RWPE1 (cell line): ENCODE results near the gene INTS2.
"Not testable (repeated sequence)": the region's sequence is repeated elsewhere in the genome, so short reads cannot be mapped to it uniquely, and the experiment has no call there.

ENCODE experiments used
- CTCF ChIA-PET: fragments of 350-600 bp; sonication (Branson Sonifier 250); formaldehyde crosslinking; extraction: SDS; loops from one replicate; lab custom pipeline; 2021; lab: Yijun Ruan, JAX
- POLR2A ChIA-PET: fragments of 400-600 bp; formaldehyde crosslinking; extraction: SDS; loops from one replicate; lab custom pipeline; 2020; ENCODE audit warnings: antibody characterized with exemption; ENCODE audit not compliant: low non-redundant PET; lab: Yijun Ruan, JAX
- DNase-seq: peaks from one replicate; pipeline ENCODE4 v3.0.0; 2012; ENCODE audit warnings: low spot score
- H3K27ac ChIP-seq: fragments of 450-650 bp; 2 replicates; pipeline ENCODE4 v1.5.1; 2017
- CTCF ChIP-seq: fragments of 450-650 bp; conservative IDR thresholded peaks from 2 replicates; pipeline ENCODE4 v1.5.1; 2017; ENCODE audit warnings: low read depth, mild to moderate bottlenecking

The INTS2 gene

GRCh38 chr17:61869138-61869537 is 58.6 kb downstream of the INTS2 start:
- CTCF ChIA-PET, result no interaction called here
- POLR2A ChIA-PET, result no interaction called here
- H3K27ac ChIP-seq, result no peak overlapping the region
- TF ChIP-seq CTCF, result no peak
- DNase-seq, result no peak

DNA sequence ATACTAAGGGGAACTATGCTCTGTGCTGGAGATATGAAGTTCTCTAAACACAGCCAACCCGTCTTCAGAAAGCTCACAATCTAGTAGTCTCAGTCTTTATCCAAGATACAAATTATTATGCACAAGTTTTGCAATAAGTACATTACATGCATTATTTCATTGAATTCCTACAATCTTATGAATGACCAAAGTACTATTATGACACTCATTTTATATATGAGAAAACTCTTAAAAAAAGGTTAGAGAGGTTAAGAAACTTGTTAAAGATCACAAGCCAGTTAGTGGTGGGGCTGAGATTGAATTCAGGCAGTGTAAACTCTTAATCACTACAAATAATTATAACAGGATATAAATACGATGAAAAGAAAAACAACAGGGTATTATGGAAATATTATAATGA is 59.7 kb downstream of the INTS2 start:
- no peak overlapping the region for H3K27ac ChIP-seq
- CTCF ChIA-PET, result no interaction called here
- no peak for DNase-seq
- POLR2A ChIA-PET, result no interaction called here
- no peak for TF ChIP-seq CTCF

- no peak for DNase-seq
- TF ChIP-seq CTCF, result no peak
- no peak overlapping the region for H3K27ac ChIP-seq
- ChIA-PET CTCF (interaction anchor here (0.7 kb wide), 1 partner anchor 10 kb away, joined by 4 read pairs; no protein-coding TSS in a partner anchor), POLR2A (interaction anchor here (0.6 kb wide), 1 partner anchor 1354 kb away, joined by 3 read pairs; no protein-coding TSS in a partner anchor)
These were observed 60.7 kb downstream of the INTS2 start for GRCh38 chr17:61867033-61867432.

- TF ChIP-seq CTCF, result no peak
- no peak for DNase-seq
- peak overlapping the region; percentile 96 for H3K27ac ChIP-seq
- ChIA-PET CTCF (interaction anchor here (1.1 kb wide), 1 partner anchor 27 kb away, joined by 3 read pairs; no protein-coding TSS in a partner anchor), POLR2A (no interaction called here)
These were observed 64.0 kb downstream of the INTS2 start for GRCh38 chr17:61863801-61864126.

GRCh38 chr17:61862975-61863800 is 64.6 kb downstream of the INTS2 start, which contains the start of gene BRIP1:
TSS of gene BRIP1 (minus strand) at chr17:61863528. CDS start at chr17:61861539, 1,989 bp downstream.
- ChIA-PET POLR2A (no interaction called here), CTCF (interaction anchor here (0.7 to 1.1 kb wide), 2 partner anchors 26 to 614 kb away, joined by 3 read pairs; no protein-coding TSS in a partner anchor)
- H3K27ac ChIP-seq, result peak within 1 kb of the TSS; percentile 96
- no peak for TF ChIP-seq CTCF
- peak; percentile 97 for DNase-seq

- POLR2A ChIA-PET, result interaction anchor here (0.6 kb wide), 1 partner anchor 13 kb away, joined by 3 read pairs; no protein-coding TSS in a partner anchor
- peak; percentile 48 for DNase-seq
- H3K27ac ChIP-seq, result no peak overlapping the region
- CTCF ChIA-PET, result interaction anchor here (0.6 kb wide), 1 partner anchor 34 kb away, joined by 3 read pairs; no protein-coding TSS in a partner anchor
- TF ChIP-seq CTCF, result no peak
These were observed 65.6 kb downstream of the INTS2 start for GRCh38 chr17:61862105-61862574.

GRCh38 chr17:61860397-61860796 is 67.4 kb downstream of the INTS2 start:
- POLR2A ChIA-PET, DNase-seq, CTCF ChIA-PET, H3K27ac ChIP-seq: not testable (repeated sequence)
